OCI-LY3 (cell line): Measurements from ENCODE around the gene CCT2.
A peak's percentile ranks its signal among the peaks of the same experiment; 100 is the strongest.

Experiments used
- H2AFZ ChIP-seq: fragments of 200-600, 300-600 bp; shearing (Covaris generic); 2 replicates; pipeline ENCODE4 v1.6.0; 2014; ENCODE audit warnings: antibody characterized with exemption, low read depth, low read length
- H3K27ac ChIP-seq: fragments of 200-600, 300-600 bp; sonication (generic); 2 replicates; pipeline ENCODE4 v1.5.1; 2014; ENCODE audit warnings: mild to moderate bottlenecking, low read length, moderate library complexity, mixed read lengths
- H3K27me3 ChIP-seq: fragments of 200-600, 300-600 bp; sonication (generic); 2 replicates; pipeline ENCODE4 v1.6.1; 2014; ENCODE audit warnings: low read depth, low read length, mixed read lengths
- H3K36me3 ChIP-seq: fragments of 200-600, 300-600 bp; sonication (generic); replicated peaks from 2 replicates; pipeline ENCODE3; 2014; ENCODE audit warnings: low read depth, low read length, mixed read lengths
- H3K4me1 ChIP-seq: fragments of 300-600, 200-600 bp; sonication (generic); 2 replicates; pipeline ENCODE4 v1.6.1; 2014; ENCODE audit warnings: low read length, mixed read lengths
- H3K4me2 ChIP-seq: fragments of 200-600, 300-600 bp; sonication (generic); 2 replicates; pipeline ENCODE4 v1.6.1; 2014; ENCODE audit warnings: low read length, mixed read lengths
- H3K4me3 ChIP-seq: fragments of 300-600, 200-600 bp; sonication (generic); 2 replicates; pipeline ENCODE4 v1.5.1; 2014; ENCODE audit warnings: antibody characterized with exemption, mild to moderate bottlenecking, low read length, moderate library complexity
- H3K79me2 ChIP-seq: fragments of 300-600, 200-600 bp; shearing (Covaris generic); 2 replicates; pipeline ENCODE4 v1.6.1; 2014; ENCODE audit warnings: mild to moderate bottlenecking, low read length, mixed read lengths
- H3K9ac ChIP-seq: fragments of 300-600, 200-600 bp; shearing (Covaris generic); 2 replicates; pipeline ENCODE4 v1.6.0; 2014; ENCODE audit warnings: mild to moderate bottlenecking, low read length, moderate library complexity
- H3K9me3 ChIP-seq: fragments of 200-600, 300-600 bp; shearing (Covaris generic); 2 replicates; pipeline ENCODE4 v1.6.1; 2014; ENCODE audit warnings: low read length, mixed read lengths; ENCODE audit not compliant: insufficient read depth
- H4K20me1 ChIP-seq: fragments of 200-600, 300-600 bp; sonication (generic); 2 replicates; pipeline ENCODE4 v1.6.1; 2016; ENCODE audit warnings: low read length, mixed read lengths; ENCODE audit not compliant: insufficient read depth
- CTCF ChIP-seq: fragments of 200-600, 300-600 bp; sonication (generic); IDR thresholded peaks from 2 replicates; pipeline ENCODE4 v1.5.1; 2014; ENCODE audit warnings: antibody characterized with exemption, low read length, low read depth
- EZH2phosphoT487 ChIP-seq: fragments of 200-600 bp; shearing (Covaris generic); IDR thresholded peaks from 2 replicates; pipeline ENCODE4 v1.6.1; 2018; ENCODE audit warnings: antibody characterized with exemption, mixed run types, low read depth

CCT2 gene

GRCh38 chr12:69569236-69569635 is 16.0 kb upstream of the CCT2 start:
- peaks cover 18% of the 10 kb centered on the region for H3K36me3 ChIP-seq

GRCh38 chr12:69570000-69570516 is 15.2 kb upstream of the CCT2 start:
- Histone ChIP-seq H3K4me2 (no peak overlapping the region), H3K79me2 (no peaks in the 10 kb centered on the region), H3K27ac (no peak overlapping the region), H2AFZ (no peak overlapping the region), H3K9ac (no peak overlapping the region), H3K4me1 (no peaks in the 10 kb centered on the region; the same call in 1 of the 2 replicates), H3K9me3 (no peaks in the 10 kb centered on the region), H3K4me3 (no peak overlapping the region), H4K20me1 (no peaks in the 10 kb centered on the region), H3K36me3 (peaks cover 26% of the 10 kb centered on the region), H3K27me3 (no peaks in the 10 kb centered on the region)
- TF ChIP-seq CTCF (no peak), EZH2phosphoT487 (no peak)

More at GRCh38 chr12:69569236-69569635, 16.0 kb upstream of the CCT2 start:
- no peak overlapping the region for H3K4me3 ChIP-seq
- H3K4me1 ChIP-seq, result no peaks in the 10 kb centered on the region; the same call in 1 of the 2 replicates
- H3K9ac ChIP-seq, result no peak overlapping the region
- no peaks in the 10 kb centered on the region for H4K20me1 ChIP-seq
- no peaks in the 10 kb centered on the region for H3K27me3 ChIP-seq
- H2AFZ ChIP-seq, result no peak overlapping the region
- no peak overlapping the region for H3K4me2 ChIP-seq
- TF ChIP-seq CTCF (no peak), EZH2phosphoT487 (no peak)
- no peaks in the 10 kb centered on the region for H3K9me3 ChIP-seq
- H3K27ac ChIP-seq, result no peak overlapping the region
- no peaks in the 10 kb centered on the region for H3K79me2 ChIP-seq

GRCh38 chr12:69570545-69571399 is 14.5 kb upstream of the CCT2 start:
- no peaks in the 10 kb centered on the region for H3K79me2 ChIP-seq
- no peaks in the 10 kb centered on the region for H3K27me3 ChIP-seq
- H3K9ac ChIP-seq, result no peak overlapping the region
- H3K36me3 ChIP-seq, result peaks cover 30% of the 10 kb centered on the region
- no peaks in the 10 kb centered on the region for H3K9me3 ChIP-seq
- H4K20me1 ChIP-seq, result no peaks in the 10 kb centered on the region
- no peak overlapping the region for H3K27ac ChIP-seq
- no peak for TF ChIP-seq EZH2phosphoT487
- peak; percentile 88 for TF ChIP-seq CTCF
- no peaks in the 10 kb centered on the region; the same call in 1 of the 2 replicates for H3K4me1 ChIP-seq
- no peak overlapping the region for H3K4me3 ChIP-seq
- no peak overlapping the region for H2AFZ ChIP-seq
- no peak overlapping the region for H3K4me2 ChIP-seq

- Histone ChIP-seq H3K36me3 (peaks cover 28% of the 10 kb centered on the region), H3K9me3 (no peaks in the 10 kb centered on the region), H3K27ac (no peak overlapping the region)
Observed at GRCh38 chr12:69575346-69575745, 9.9 kb upstream of the CCT2 start.

More at GRCh38 chr12:69575346-69575745, 9.9 kb upstream of the CCT2 start:
- TF ChIP-seq CTCF, result no peak
- TF ChIP-seq EZH2phosphoT487, result no peak
- H3K9ac ChIP-seq, result no peak overlapping the region
- no peaks in the 10 kb centered on the region for H4K20me1 ChIP-seq
- no peak overlapping the region for H3K4me3 ChIP-seq
- no peaks in the 10 kb centered on the region for H3K27me3 ChIP-seq
- H2AFZ ChIP-seq, result no peak overlapping the region
- no peaks in the 10 kb centered on the region for H3K79me2 ChIP-seq
- peaks cover 18% of the 10 kb centered on the region for H3K4me1 ChIP-seq
- no peak overlapping the region for H3K4me2 ChIP-seq
